ENCODE data around the gene KAT14.
"Not testable (repeated sequence)": the region's sequence is repeated elsewhere in the genome, so short reads cannot be mapped to it uniquely, and the experiment has no call there.

Gene KAT14

DNA sequence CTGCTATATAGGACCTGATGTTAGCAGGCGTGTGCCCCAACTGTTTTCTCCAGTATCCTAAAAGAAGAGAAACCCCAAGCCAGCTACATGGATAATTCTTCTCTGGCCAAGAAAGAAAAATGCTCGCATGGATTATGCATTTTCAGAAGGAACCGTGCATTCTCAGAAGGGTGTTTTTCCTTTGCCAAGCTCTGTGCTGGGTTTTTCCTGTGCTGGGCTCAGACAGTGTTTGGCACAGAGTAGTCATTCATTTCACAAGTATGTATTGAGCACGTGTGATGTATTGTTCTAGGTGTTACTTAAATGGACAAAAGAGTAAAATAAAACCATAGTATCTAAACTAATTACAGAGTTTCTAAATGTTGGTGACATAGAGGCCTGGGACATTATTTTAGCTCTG lies 88.0 kb downstream of the KAT14 start:
- DNase-seq, result no peak

DNA sequence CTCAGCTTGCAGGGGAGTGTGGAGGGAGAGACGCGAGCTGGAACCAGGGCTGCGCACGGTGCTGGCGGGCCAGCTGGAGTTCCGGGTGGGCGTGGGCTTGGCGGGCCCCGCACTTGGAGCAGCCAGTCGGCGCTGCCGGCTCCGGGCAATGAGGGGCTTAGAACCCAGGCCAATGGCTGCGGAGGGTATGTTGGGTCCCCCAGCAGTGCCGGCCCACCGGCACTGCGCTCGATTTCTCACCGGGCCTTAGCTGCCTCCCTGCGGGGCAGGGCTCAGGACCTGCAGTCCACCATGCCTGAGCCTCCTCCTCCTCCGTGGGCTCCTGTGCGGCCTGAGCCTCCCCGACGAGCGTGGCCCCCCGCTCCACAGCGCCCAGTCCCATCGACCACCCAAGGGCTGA lies 89.1 kb downstream of the KAT14 start:
- not testable (repeated sequence) for DNase-seq

DNA sequence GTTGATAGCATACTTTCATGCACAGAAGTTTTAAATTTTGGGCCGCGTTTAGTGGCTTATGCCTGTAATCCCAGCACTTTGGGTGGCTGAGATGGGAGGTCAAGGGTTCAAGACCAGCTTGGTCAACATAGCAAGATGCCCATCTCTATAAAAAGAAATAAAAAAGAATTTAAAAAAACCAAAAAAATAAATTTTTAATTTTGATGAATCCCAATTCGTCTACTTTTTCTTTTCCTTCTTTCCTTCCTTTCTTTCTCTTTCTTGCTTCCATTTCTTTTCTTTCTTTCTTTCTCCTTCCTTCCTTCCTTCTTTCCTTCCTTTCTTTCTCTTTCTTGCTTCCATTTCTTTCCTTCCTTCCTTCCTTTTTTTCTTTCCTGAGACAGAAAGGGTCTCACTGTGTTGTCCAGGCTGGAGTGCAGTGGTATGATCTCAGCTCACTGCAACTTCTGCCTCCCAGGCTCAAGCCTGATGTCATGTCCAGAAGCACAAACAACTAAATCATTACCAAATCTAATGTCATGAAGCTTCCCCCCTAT lies 95.8 kb downstream of the KAT14 start:
- no peak for DNase-seq
